NCI-H1105 (cell line): ENCODE results near the gene ADD2.
"Not testable (repeated sequence)": the region's sequence is repeated elsewhere in the genome, so short reads cannot be mapped to it uniquely, and the experiment has no call there.

Experiments
- DNase-seq: peaks from one replicate; lab custom pipeline; 2025; lab: John Stamatoyannopoulos, UW

Gene ADD2, protein sequence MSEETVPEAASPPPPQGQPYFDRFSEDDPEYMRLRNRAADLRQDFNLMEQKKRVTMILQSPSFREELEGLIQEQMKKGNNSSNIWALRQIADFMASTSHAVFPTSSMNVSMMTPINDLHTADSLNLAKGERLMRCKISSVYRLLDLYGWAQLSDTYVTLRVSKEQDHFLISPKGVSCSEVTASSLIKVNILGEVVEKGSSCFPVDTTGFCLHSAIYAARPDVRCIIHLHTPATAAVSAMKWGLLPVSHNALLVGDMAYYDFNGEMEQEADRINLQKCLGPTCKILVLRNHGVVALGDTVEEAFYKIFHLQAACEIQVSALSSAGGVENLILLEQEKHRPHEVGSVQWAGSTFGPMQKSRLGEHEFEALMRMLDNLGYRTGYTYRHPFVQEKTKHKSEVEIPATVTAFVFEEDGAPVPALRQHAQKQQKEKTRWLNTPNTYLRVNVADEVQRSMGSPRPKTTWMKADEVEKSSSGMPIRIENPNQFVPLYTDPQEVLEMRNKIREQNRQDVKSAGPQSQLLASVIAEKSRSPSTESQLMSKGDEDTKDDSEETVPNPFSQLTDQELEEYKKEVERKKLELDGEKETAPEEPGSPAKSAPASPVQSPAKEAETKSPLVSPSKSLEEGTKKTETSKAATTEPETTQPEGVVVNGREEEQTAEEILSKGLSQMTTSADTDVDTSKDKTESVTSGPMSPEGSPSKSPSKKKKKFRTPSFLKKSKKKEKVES

DNA sequence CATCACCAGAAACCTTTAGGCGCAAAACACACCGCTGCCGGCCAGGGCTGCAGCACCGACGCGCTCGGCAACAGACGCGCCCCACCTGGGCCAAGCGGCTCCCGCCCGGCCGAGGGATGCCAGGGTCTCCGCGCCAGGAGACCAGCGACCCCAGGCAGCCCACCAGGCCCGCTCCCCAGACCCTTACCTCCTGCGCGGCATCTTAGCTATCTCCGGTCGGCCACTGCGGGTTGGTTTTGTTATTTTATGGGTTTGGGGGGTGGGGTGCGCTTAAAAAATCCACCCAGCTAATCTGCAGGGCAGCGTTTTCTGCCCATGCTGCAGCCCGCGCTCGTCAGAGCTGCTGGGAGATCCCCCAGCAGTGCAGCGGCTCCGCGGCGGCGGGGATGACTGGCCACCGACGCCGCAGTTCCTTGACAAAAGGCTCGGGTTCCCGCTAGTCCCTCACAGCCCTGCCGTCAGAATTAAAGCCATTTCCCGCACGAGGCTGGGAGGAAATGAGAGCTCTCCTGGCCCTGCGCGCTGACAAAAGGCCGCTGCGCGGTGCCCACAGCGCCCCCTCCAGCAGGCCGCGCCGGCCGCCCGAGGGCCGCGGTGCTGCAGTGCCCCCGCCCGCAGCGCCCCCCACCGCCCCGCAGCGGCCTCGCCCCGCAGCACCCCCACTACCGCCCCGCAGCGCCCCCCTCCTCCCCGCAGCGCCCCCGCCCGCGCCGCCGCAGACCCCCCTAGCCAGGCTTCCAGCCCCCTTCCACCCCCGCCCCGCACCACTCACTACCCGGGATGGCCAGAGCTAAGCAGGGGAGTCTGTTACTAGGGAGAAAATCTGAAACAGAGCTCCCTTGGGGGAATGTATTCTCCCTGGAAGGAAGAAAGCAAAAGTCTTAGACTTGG, at the start of gene ADD2:
Gene ADD2 (minus strand): TSS at position 502 of the 891 bp plus-strand sequence. CDS start 61,792 bp downstream, outside the sequence.
- peak; percentile 38 for DNase-seq

DNA sequence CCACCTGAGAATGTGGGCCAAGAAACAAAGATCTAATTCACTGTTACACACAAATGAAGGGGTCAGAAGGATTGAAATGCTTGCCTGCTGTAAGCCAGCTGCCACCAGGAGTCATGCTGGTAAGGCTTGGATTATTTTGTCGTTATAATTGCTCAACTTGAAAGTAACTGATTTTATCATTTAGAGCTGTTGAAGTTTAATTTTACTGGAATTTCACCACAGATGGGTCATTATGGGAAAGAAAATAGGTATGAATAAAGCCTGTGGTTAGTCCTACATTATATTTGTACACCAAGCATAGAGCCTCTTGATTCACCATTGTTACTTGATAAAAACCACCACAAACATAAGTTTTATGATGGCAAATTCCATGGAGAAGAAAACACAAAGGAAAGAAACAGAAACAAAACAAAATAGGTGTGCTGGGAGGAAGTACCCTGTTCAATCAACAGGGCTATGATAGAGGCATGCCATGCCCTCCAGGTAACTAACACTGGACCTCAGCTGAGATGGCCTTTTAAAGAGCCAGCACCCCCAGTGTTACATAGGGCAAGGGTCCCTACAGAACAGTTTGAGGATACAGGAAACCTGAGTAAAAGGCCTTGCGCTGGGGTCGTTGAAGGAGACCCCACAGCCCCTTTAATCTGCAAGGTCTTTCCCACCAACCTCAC, 49.4 kb upstream of the ADD2 start:
- no peak for DNase-seq

DNA sequence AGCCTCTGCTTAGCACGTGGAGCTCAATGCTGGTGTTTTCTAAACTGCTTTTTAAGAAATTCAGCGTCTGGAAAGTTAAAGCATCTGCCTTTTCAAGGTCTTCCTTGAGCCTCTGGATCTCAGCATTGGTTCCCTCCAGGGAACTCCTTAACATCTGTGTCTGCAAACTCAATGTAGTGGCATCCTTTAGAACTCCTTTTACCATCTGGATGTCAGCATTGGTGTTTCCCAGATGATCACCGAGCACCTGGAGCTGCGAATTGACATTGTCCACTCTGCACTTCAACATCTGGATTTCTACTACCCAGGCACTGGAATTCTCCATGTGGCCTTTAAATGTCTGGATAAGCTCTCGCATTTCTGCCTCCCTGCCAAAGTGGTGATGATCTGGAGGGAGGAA, 48.7 kb upstream of the ADD2 start:
- no peak for DNase-seq

DNA sequence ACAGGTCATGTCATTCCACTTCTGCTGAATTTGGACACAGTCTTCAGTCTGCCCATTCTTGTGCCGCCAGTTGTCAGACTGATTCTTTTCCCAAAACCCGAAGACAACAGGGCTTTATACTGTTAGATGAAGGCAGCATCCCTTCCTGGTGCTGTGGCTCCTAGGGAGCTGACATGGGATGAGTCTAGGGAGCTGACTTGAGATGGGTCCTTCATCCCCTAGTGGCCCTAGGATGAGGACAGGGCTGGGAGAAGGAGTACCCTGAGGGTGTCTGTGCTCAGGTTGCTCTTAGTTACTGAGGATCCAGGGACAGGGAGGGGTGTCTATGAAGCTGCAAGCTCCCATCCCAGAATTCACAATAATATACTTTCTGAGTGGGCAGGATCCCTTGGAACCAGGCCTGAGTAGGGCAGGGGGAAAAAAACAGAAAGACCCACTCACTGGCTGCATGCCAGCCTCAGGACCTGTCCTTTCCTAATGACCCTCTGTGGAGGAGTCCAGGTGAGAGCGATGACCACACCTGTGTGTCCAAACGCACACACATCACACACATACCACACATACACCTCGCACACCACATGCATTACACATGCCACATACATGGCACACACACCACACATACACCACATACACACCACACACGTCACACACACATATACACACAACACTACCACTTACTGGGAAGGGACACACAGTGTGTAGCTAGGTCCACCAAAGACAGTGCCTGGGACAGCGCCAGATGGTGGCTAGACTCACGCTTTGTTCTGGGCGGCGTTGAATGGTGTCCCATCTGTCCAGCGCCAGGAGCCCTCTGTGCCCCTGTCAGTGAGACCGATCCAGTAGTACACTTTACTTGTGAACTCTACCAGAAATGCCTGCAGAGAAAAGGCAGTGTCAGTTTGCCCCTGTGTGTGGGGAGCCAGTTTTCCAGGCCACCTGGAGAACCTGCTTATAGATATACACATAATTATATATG, 41.3 kb upstream of the ADD2 start:
- DNase-seq: no peak

DNA sequence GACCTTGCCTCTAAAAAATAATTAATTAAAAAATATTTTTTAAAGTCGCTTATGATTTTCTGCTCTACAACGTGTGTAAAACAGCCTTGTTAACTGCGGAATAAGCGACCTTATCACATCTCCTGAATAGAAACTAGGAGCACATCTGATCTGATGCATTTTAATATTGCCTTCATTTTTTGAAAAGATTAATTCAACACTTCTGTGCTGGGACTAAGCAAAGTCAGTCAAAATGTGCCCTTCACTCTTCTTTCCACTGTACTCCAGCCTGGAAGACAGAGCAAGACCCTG, 39.8 kb upstream of the ADD2 start:
- DNase-seq: no peak

DNA sequence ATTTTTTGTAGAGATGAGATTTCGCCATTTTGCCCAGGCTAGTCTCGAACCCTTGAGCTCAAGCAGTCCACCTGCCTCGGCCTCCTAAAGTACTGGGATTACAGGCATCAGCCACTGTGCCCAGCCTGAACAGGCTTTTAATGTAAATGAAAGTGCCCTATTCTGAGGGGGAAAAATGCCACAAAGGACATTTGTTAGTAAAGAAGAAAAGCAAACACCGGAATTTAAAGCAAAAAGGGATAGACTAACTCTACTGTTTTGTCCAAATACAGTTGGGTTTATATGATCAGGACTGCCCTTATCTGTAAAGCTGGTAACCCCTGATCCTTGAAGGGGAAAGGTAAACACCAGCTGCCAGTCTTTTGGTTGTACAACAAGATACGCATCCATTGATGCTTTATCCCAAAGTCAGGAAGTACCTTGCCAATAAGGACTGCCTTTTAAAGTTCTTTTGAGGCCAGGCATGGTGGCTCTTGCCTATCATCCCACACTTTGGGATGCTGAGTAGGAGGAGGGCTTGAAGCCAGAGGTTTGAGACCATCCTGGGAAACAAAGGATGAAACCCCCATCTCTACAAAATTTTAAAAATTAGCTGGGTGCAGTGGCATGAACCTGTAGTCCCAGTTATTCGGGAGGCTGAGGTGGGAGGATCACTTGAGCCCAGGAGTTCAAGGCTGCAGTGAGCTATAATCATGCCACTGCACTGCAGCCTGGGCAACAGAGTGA, 39.3 kb upstream of the ADD2 start:
- no peak for DNase-seq

DNA sequence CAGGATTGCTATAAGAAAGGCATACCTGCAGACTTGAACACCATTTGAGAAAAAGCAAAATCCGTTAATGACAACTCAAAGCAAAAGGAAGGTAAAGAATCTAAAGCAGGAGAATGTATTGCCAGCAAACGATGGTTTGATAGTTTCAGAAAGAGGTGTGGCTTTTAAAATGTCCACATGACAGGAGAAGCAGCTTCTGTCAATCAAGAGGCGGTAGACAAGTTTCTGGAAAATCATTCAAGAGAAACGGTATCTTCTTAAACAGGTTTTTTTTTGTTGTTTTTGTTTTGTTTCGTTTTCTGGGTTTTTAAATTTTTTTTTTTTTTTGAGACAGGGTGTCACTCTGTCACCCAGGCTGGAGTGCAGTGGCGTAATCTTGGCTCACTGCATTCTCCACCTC, 38.6 kb upstream of the ADD2 start:
- DNase-seq: no peak

DNA sequence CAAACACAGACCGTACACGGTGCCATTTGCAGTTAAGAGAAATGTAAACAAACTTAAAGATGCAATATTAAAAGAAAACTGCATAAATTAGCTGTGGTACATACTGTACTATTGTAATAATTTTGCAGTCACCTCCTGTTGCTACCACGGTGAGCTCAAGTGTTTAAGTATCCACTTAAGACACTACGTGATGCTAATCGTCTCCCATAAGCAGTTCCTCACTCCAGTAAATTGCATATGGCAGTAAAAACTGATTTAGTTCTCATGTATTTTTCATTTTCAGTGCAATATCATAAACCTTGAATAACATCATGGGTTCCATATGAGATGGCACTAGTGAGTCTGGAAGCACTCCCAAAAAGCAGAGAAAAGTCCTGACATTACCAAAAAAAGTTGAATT, 38.0 kb upstream of the ADD2 start:
- DNase-seq: peak; percentile 39

DNA sequence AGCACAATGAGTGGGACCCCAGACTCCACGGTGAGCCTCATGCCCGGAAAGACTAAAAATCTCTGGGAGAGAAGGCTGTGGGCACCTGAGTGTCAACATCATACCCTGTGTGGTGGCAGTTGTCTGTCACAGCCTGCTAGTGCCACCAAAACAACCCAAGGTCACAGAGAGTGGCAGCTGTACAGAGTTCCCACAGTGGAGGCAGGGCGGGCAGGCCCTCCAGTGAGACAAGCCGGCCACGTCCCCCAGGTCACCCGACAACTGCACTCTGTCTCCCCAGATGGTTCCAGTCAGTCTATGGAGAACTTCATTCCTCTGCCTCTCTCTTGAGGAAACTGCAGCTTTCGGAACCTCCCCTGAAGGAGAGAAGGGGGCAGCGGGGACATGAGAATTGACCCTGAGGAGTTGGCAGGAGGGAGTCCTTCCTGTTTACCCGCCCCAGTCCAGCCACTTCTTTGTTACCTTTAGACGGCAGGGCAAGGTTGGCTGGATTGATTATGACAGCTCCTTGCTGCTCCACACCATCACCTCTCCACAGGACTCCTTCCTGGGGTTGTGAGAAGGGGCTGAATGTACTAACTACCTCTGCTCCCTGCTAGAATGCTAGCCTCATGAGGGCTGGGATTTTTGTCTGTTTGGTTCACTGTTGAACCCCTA, 33.7 kb upstream of the ADD2 start:
- no peak for DNase-seq

DNA sequence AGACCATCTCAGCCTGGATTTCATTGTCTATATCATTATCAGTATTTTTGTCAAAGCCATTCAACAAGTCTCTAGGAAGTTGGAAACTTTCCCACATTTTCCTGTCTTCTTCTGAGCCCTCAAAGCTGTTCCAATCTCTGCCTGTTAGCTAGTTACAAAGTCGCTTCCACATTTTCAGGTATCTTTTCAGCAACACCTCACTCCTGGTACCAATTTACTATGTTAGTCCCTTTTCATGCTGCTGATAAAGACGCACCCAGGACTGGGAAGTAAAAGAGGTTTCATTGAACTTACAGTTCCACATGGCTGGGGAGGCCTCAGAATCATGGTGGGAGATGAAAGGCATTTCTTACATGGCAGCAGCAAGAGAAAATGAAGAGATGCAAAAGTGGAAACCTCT, 31.7 kb upstream of the ADD2 start:
- DNase-seq: no peak

DNA sequence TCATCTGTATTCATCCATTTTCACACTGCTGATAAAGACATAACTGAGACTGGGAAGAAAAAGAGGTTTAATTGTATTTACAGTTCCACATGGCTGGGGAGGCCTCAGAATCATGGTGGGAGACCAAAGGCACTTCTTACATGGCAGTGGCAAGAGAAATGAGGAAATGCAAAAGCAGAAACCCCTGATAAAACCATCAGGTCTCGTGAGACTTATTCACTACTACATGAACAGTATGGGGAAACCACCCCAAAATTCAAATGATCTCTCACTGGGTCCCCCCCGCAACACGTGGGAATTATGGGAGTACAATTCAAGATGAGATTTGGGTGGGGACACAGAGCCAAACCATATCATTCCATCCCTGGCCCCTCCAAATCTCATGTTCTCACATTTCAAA, 30.0 kb upstream of the ADD2 start:
- not testable (repeated sequence) for DNase-seq

DNA sequence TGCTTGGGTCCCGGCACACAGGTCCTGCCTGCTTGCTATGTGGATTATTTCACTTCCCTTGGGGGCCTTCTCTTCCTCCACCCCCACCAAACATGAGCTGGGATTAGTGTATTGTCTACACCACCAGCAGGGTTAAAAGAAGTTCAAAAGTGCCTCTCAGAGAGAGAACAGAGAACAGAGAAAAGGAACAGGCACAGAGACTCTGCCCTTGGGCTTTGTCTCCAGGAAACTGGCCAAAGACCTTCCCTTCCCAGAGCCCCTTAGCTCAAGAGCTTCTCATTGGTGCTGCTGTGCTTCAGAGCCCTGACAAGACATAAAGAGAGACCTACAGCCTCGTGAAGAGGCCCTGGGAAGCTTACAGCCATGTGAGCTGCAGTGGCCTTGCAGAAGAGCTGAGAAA, 29.5 kb upstream of the ADD2 start:
- DNase-seq: no peak

DNA sequence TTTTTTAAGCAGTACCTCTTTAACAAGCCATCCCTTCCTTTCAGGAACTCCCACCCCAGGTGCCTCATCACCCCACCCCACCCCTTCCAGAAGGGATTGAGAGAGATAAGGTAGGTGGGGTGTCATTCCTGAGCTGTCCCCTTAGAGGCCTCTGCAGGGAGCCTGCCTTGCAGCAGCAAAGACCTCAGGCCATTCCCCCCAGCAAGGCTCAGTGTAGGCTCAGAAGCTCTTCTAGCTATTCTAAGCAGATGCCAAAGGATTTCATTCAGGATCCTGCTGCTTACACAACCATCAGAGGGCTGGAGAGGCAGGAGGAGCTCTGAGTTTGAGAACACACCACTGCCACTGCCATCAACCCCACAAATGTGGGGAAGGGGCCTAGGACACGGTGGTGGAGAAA, 28.3 kb upstream of the ADD2 start:
- no peak for DNase-seq

DNA sequence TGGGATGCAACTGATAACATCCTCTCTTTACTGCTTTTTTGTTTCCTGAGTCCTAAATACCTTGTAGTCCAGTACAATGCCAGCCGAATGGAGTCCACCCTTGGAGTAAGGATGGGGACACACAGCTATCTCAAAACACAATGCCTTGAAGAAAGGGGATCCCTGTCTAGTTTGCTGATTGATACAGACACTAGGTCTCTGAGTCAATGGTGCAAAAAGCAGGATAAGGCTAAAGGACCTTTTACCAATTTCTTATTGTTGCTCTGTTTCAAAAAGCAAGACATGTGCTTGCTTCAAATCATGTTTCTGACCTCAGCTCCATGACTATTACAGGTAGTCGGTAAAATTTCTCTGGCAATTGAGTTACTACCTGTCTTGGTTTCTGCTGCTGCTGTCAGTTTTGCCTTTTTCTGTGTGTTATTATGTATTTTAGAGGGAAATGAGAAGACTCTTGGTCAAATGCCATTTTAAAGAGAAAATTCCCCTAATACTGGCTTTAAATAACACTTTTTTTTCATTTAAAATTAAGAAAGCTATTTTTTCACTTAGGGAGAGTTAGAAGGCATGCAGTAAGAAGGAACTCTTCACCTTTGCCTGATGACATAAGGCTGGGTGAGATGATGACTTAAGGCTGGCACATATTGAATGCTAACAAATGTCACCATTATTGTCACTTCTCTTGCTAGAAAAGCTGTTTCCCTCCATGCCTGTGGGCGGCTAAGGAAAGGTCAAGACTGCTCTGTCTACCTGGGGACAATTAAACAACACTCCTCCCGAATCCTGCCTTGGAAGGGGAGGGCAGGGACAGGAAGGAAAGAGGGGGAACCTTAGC, 27.4 kb upstream of the ADD2 start:
- no peak for DNase-seq

DNA sequence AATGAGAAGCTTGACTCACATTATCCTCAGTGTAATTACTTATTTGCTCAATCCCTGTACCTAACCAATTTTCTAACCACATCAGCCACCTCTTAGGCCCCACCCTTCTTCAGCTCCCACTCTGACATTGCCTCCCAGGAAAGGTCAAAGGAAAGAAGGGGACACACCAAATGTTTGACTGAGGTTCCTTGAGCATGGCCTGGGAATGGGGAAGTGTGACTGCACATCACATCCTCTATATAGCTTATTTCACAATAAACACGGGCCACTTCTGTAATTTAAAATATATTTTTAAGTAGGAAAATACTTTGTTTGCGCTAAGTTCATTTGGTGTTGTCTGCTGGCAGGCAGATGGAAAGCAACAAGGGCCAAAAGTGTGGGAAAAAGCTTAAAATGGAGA, 25.4 kb upstream of the ADD2 start:
- DNase-seq: no peak

DNA sequence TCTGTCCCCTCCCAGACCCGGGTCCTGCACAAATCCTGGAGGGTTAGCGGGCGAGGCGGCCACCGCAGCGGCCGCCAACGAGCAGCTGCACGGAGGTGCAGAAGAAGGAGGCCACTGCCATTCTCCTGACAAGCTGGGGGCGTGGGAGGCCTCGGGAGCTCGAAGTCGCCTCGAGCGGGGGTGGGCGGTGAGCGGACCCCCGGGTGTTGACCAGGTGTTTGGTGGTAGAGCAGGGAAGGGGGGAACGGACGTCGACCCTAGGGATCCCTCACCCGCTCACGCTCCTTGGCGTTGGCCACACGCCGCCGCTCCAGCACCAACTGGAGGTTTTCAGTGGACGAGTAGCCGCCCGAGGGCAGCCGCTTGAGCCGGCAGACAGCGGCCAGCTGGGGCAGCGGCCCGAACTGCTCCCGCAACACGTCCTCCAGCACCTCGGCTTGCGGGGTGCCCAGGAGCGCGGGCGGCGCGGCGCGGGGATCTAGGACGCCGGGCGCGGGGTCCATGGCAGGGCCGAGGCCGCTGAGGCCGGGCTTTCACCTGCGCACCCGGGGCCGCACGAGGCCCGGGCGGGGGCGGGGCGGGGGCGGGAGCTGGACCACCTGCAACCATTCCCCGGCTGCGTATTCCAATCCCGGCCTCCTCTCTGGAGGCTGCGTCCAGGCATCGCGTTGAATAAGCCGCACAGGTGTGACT, 22.3 kb upstream of the ADD2 start, which contains the start of gene FIGLA:
Gene FIGLA (minus strand): TSS at position 508 of the 693 bp plus-strand sequence. CDS start 5 bp downstream, at position 503.
- DNase-seq: no peak

DNA sequence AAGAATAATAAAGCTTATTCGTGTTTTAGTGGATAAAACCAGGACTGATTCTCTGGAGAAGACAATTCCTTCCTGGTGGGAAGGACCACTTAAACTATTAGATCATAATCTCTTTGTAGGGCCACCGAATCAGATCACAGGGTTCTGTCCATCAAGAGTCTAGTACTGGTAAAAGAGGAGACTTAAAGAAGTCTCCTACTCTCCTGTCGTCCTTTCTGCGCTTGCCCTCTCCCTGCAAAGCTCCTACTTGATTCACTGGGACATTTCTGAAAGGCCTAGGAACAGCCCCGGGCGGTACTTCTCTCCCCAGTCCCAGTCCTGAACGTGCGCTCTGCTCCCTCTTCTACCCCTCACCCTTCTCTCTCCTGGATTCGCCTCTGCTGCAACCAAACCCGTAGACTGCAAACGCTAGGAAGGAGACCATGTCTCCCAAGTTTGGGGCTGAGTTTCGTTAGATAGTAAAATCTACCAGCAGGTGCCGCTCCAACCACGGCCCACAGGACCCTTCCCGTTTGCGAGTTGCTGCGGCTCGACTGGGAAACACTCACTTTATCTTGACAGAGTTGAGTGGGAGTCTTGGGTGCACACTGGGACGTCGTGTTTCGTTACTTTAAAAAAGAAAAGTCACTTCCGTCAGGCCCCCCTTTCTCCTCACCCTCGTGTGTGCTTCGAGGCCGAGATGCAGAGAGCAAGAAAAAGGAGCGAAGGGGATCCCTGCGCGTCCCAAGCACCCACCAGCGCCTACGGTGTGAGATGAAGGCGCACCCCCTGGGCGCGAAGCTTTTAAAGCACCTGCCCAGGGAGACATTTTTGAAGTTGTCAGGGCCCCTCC, 21.5 kb upstream of the ADD2 start:
- DNase-seq: peak; percentile 17
